ENCODE measurements around the gene CATSPERB. TPM values are rescaled to one million over a fixed set of nuclear protein-coding genes. Genes with fewer than 3 reads are reported as not detected.
"Not testable (repeated sequence)": the region's sequence is repeated elsewhere in the genome, so short reads cannot be mapped to it uniquely, and the experiment has no call there.

The CATSPERB gene
- total and polyA plus RNA-seq, 2 donors = 0.99 to 1.8 TPM

DNA sequence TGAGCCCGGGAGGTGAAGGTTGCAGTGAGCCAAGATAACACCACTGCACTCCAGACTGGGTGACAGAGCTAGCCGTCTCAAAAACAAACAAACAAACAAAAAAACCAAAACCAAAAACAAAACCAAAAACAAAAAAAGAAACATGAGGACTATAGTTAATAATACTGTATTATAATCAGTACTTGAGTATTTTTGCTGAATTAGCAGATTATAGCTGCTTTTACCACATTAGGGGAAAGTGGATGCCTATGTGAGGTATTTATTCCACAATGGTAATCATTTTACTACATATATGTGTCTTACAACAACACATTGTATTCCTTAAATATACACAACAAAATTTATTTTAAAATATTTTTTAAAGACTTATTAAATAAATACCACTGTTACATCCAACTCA lies 120.4 kb downstream of the CATSPERB start:
- no peak overlapping the region for H3K27ac ChIP-seq (ENCODE audit: low read depth in 1 of 2, low read length in 1 of 2)
- H3K36me3 ChIP-seq (ENCODE audit: control insufficient read depth in 2 of 2, insufficient read depth in 2 of 2, low read length in 1 of 2) = no peaks in the 10 kb centered on the region
- no peak overlapping the region for H3K4me3 ChIP-seq (ENCODE audit: low read length in 2 of 2)
- no peaks in the 10 kb centered on the region for H3K27me3 ChIP-seq (ENCODE audit: control insufficient read depth in 2 of 2, insufficient read depth in 1 of 2, low read length in 1 of 2)
- no peaks in the 10 kb centered on the region for H3K9me3 ChIP-seq (ENCODE audit: control insufficient read depth in 2 of 2, insufficient read depth in 1 of 2, low read length in 1 of 2)
- 68% methylated on average over 2 of the region's 2 CpGs for WGBS
- DNase-seq (ENCODE audit: low read depth in 6 of 9, low spot score in 9 of 9) = no peak
- H3K4me1 ChIP-seq (ENCODE audit: control insufficient read depth in 2 of 2, insufficient read depth in 2 of 2, low read length in 2 of 2) = no peaks in the 10 kb centered on the region

DNA sequence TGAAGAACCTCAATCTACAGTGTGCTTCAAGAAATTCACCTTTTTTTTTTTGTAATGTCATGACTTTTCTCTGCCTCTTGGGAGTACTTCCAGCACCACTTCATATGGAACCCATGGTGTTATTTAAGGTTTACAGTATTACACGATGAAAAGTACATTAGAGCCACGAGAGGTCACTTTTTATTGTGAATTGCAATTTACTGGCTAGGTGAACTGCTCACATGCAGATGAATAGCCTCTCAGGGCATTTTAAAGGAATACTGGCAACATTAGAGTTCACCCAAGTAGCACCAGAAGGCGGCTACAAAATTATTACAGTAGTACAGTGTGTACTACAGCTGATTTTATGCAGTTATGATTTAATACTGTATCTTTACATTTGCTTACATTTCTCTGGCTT lies 122.7 kb downstream of the CATSPERB start:
- H3K4me3 ChIP-seq (ENCODE audit: low read length in 2 of 2) = no peak overlapping the region
- H3K27me3 ChIP-seq (ENCODE audit: control insufficient read depth in 2 of 2, insufficient read depth in 1 of 2, low read length in 1 of 2) = no peaks in the 10 kb centered on the region
- no peaks in the 10 kb centered on the region for H3K9me3 ChIP-seq (ENCODE audit: control insufficient read depth in 2 of 2, insufficient read depth in 1 of 2, low read length in 1 of 2)
- no peaks in the 10 kb centered on the region for H3K36me3 ChIP-seq (ENCODE audit: control insufficient read depth in 2 of 2, insufficient read depth in 2 of 2, low read length in 1 of 2)
- H3K27ac ChIP-seq (ENCODE audit: low read depth in 1 of 2, low read length in 1 of 2) = no peak overlapping the region
- H3K4me1 ChIP-seq (ENCODE audit: control insufficient read depth in 2 of 2, insufficient read depth in 2 of 2, low read length in 2 of 2) = no peaks in the 10 kb centered on the region
- 94% methylated on average over 3 of the region's 3 CpGs for WGBS
- no peak for DNase-seq (ENCODE audit: low read depth in 6 of 9, low spot score in 9 of 9)

DNA sequence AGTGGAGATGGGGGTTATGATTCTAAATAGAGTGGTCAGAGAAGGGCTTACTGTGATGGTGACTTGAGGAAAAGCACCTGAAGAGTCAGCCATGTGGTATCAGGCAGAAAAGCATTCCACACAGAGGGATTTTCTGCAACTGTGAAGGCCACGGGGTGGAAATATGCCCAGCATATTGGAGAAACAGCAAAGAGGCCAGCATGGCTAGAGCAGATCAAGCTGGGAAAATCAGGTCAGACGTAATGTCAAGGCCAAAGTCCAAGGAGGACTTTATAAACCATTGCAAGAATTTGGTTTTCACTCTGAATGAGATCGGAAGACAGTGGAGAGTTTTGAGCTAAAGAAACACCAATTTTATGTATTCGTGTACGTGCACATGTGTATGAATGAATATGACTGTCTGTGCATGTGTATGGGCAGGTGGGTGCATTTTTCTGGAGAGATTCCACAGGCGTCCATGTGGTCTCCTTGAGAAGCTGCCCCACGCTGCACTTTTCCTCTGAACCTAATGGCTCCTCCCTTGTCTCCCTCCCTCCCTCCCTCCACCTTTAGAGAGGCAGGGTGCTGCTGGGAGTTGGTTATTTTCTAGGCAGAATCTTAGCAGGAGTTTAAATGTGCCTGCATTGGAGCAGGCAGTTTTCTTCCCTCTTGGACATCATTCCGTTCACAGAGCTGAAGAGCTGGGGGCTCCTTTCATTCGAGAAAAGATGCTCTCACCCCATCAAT lies 124.4 kb downstream of the CATSPERB start:
- Histone ChIP-seq H3K36me3 (ENCODE audit: control insufficient read depth in 2 of 2, insufficient read depth in 2 of 2, low read length in 1 of 2) (no peaks in the 10 kb centered on the region), H3K4me1 (ENCODE audit: control insufficient read depth in 2 of 2, insufficient read depth in 2 of 2, low read length in 2 of 2) (no peaks in the 10 kb centered on the region), H3K9me3 (ENCODE audit: control insufficient read depth in 2 of 2, insufficient read depth in 1 of 2, low read length in 1 of 2) (no peaks in the 10 kb centered on the region), H3K27ac (ENCODE audit: low read depth in 1 of 2, low read length in 1 of 2) (no peak overlapping the region), H3K27me3 (ENCODE audit: control insufficient read depth in 2 of 2, insufficient read depth in 1 of 2, low read length in 1 of 2) (peaks cover 0 to 2% of the 10 kb centered on the region in 2 donors), H3K4me3 (ENCODE audit: low read length in 2 of 2) (no peak overlapping the region)
- WGBS = 87% methylated on average over 9 of the region's 9 CpGs
- DNase-seq (ENCODE audit: low read depth in 6 of 9, low spot score in 9 of 9) = no peak

DNA sequence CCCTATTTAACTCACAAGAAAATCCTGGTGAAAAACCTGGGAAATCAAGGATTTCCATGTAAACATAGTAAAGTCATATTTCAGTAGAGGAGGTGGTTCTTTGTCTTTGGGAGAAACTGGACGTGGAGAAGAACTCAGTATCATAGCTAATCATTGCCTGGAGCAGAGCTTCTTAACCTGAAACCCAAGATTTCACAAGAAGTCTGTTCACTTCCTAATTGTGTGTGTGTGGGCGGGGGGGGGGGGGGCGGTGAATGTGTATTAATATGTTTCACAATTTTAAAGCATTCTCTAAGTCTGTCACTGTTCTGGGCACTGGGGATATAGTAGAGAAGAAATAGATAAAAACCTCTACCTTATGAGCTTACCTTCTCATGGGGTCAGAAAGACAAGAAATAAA lies 125.0 kb downstream of the CATSPERB start:
- no peak overlapping the region for H3K4me3 ChIP-seq (ENCODE audit: low read length in 2 of 2)
- no peaks in the 10 kb centered on the region for H3K4me1 ChIP-seq (ENCODE audit: control insufficient read depth in 2 of 2, insufficient read depth in 2 of 2, low read length in 2 of 2)
- no peaks in the 10 kb centered on the region for H3K36me3 ChIP-seq (ENCODE audit: control insufficient read depth in 2 of 2, insufficient read depth in 2 of 2, low read length in 1 of 2)
- H3K27me3 ChIP-seq (ENCODE audit: control insufficient read depth in 2 of 2, insufficient read depth in 1 of 2, low read length in 1 of 2) = peaks cover 0 to 2% of the 10 kb centered on the region in 2 donors
- DNase-seq (ENCODE audit: low read depth in 6 of 9, low spot score in 9 of 9) = no peak
- H3K27ac ChIP-seq (ENCODE audit: low read depth in 1 of 2, low read length in 1 of 2) = no peak overlapping the region
- 70% methylated on average over 3 of the region's 3 CpGs for WGBS
- no peaks in the 10 kb centered on the region for H3K9me3 ChIP-seq (ENCODE audit: control insufficient read depth in 2 of 2, insufficient read depth in 1 of 2, low read length in 1 of 2)

GRCh38 chr14:91604611-91605010 lies 127.3 kb downstream of the CATSPERB start:
- WGBS = 83% methylated on average over 1 of the region's 1 CpG
- DNase-seq (ENCODE audit: low read depth in 6 of 9, low spot score in 9 of 9); H3K36me3 ChIP-seq (ENCODE audit: control insufficient read depth in 2 of 2, insufficient read depth in 2 of 2, low read length in 1 of 2); H3K4me1 ChIP-seq (ENCODE audit: control insufficient read depth in 2 of 2, insufficient read depth in 2 of 2, low read length in 2 of 2); H3K9me3 ChIP-seq (ENCODE audit: control insufficient read depth in 2 of 2, insufficient read depth in 1 of 2, low read length in 1 of 2); H3K27ac ChIP-seq (ENCODE audit: low read depth in 1 of 2, low read length in 1 of 2); H3K27me3 ChIP-seq (ENCODE audit: control insufficient read depth in 2 of 2, insufficient read depth in 1 of 2, low read length in 1 of 2); H3K4me3 ChIP-seq (ENCODE audit: low read length in 2 of 2): not testable (repeated sequence)

DNA sequence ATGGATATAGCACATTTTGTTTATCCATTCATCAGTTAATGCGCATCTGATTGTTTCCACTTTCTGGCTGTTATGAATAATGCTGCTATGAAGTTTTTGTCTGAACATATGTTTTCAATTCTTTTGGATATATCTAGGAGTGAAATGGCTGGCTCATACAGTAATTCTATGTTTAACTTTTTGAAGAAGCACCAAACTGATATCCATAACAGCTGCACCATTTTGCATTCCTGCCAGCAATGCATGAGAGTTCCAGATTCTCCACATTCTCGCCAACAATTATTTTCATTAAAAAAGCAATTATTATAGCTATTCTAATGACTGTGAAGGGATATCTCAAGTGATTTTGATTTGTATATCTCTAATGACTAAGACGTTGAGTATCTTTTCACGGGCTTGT lies 131.9 kb downstream of the CATSPERB start:
- no peaks in the 10 kb centered on the region for H3K36me3 ChIP-seq (ENCODE audit: control insufficient read depth in 2 of 2, insufficient read depth in 2 of 2, low read length in 1 of 2)
- H3K27ac ChIP-seq (ENCODE audit: low read depth in 1 of 2, low read length in 1 of 2) = no peak overlapping the region
- 97% methylated on average over 4 of the region's 4 CpGs for WGBS
- H3K4me3 ChIP-seq (ENCODE audit: low read length in 2 of 2) = no peak overlapping the region
- peaks cover 0 to 2% of the 10 kb centered on the region in 2 donors for H3K9me3 ChIP-seq (ENCODE audit: control insufficient read depth in 2 of 2, insufficient read depth in 1 of 2, low read length in 1 of 2)
- H3K27me3 ChIP-seq (ENCODE audit: control insufficient read depth in 2 of 2, insufficient read depth in 1 of 2, low read length in 1 of 2) = peaks cover 0 to 2% of the 10 kb centered on the region in 2 donors
- DNase-seq (ENCODE audit: low read depth in 6 of 9, low spot score in 9 of 9) = no peak
- H3K4me1 ChIP-seq (ENCODE audit: control insufficient read depth in 2 of 2, insufficient read depth in 2 of 2, low read length in 2 of 2) = no peaks in the 10 kb centered on the region

DNA sequence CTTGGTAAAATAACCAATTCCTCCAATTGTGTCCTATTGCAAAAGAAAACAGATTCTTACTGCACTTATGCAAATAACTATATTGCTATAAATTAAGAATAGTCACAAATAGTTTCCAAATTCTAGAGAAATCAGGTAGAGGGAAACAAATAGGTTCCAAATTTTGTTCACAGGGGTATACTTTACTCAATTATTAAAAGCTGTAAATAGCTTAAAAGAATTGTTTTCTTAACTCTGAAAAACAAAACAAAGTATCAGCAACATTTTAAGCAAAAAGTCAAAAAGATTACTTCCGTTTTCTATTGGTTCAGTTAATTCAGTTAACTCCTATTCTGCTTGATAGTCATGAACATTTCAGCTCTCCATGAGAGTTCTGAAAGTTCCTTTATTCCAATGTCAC lies 136.2 kb downstream of the CATSPERB start:
- WGBS = 97% methylated on average over 1 of the region's 1 CpG
- Histone ChIP-seq H3K36me3 (ENCODE audit: control insufficient read depth in 2 of 2, insufficient read depth in 2 of 2, low read length in 1 of 2) (no peaks in the 10 kb centered on the region), H3K27ac (ENCODE audit: low read depth in 1 of 2, low read length in 1 of 2) (no peak overlapping the region), H3K4me3 (ENCODE audit: low read length in 2 of 2) (no peak overlapping the region), H3K27me3 (ENCODE audit: control insufficient read depth in 2 of 2, insufficient read depth in 1 of 2, low read length in 1 of 2) (no peaks in the 10 kb centered on the region), H3K4me1 (ENCODE audit: control insufficient read depth in 2 of 2, insufficient read depth in 2 of 2, low read length in 2 of 2) (no peaks in the 10 kb centered on the region), H3K9me3 (ENCODE audit: control insufficient read depth in 2 of 2, insufficient read depth in 1 of 2, low read length in 1 of 2) (peaks cover 0 to 2% of the 10 kb centered on the region in 2 donors)
- no peak for DNase-seq (ENCODE audit: low read depth in 6 of 9, low spot score in 9 of 9)

GRCh38 chr14:91593957-91594356 lies 137.9 kb downstream of the CATSPERB start:
- not testable (repeated sequence) for H3K27ac ChIP-seq (ENCODE audit: low read depth in 1 of 2, low read length in 1 of 2); H3K9me3 ChIP-seq (ENCODE audit: control insufficient read depth in 2 of 2, insufficient read depth in 1 of 2, low read length in 1 of 2); H3K4me3 ChIP-seq (ENCODE audit: low read length in 2 of 2); H3K4me1 ChIP-seq (ENCODE audit: control insufficient read depth in 2 of 2, insufficient read depth in 2 of 2, low read length in 2 of 2); H3K27me3 ChIP-seq (ENCODE audit: control insufficient read depth in 2 of 2, insufficient read depth in 1 of 2, low read length in 1 of 2); H3K36me3 ChIP-seq (ENCODE audit: control insufficient read depth in 2 of 2, insufficient read depth in 2 of 2, low read length in 1 of 2); DNase-seq (ENCODE audit: low read depth in 6 of 9, low spot score in 9 of 9)
- 97% methylated on average over 2 of the region's 2 CpGs for WGBS

- 57% methylated on average over 1 of the region's 1 CpG for WGBS
- H3K36me3 ChIP-seq (ENCODE audit: control insufficient read depth in 2 of 2, insufficient read depth in 2 of 2, low read length in 1 of 2) = no peaks in the 10 kb centered on the region
- peaks cover 0 to 3% of the 10 kb centered on the region in 2 donors for H3K27me3 ChIP-seq (ENCODE audit: control insufficient read depth in 2 of 2, insufficient read depth in 1 of 2, low read length in 1 of 2)
- H3K9me3 ChIP-seq (ENCODE audit: control insufficient read depth in 2 of 2, insufficient read depth in 1 of 2, low read length in 1 of 2) = peaks cover 0 to 3% of the 10 kb centered on the region in 2 donors
- no peak for DNase-seq (ENCODE audit: low read depth in 6 of 9, low spot score in 9 of 9)
- no peaks in the 10 kb centered on the region for H3K4me1 ChIP-seq (ENCODE audit: control insufficient read depth in 2 of 2, insufficient read depth in 2 of 2, low read length in 2 of 2)
- no peak overlapping the region for H3K4me3 ChIP-seq (ENCODE audit: low read length in 2 of 2)
- H3K27ac ChIP-seq (ENCODE audit: low read depth in 1 of 2, low read length in 1 of 2) = no peak overlapping the region
Measured at GRCh38 chr14:91586410-91586809, 145.5 kb downstream of the CATSPERB start.

All from thymus (tissue), 11 donors.